ENCODE measurements around the gene KRT40.

Gene KRT40

GRCh38 chr17:40996829-40997228 is 12.7 kb upstream of the KRT40 start:
- no peak for DNase-seq (ENCODE audit: low read depth in 2 of 2)

- DNase-seq (ENCODE audit: low read depth in 2 of 2) = no peak
These were observed 11.0 kb upstream of the KRT40 start for GRCh38 chr17:40995116-40995515.

GRCh38 chr17:40993839-40994238 is 9.7 kb upstream of the KRT40 start, which contains the start of gene KRTAP3-3:
Gene KRTAP3-3 (minus strand): TSS chr17:40994164. CDS start chr17:40994097, 67 bp downstream.
- DNase-seq (ENCODE audit: low read depth in 2 of 2) = no peak

- DNase-seq (ENCODE audit: low read depth in 2 of 2) = no peak
These were observed 9.0 kb upstream of the KRT40 start for GRCh38 chr17:40993084-40993483.

GRCh38 chr17:40992666-40993065 is 8.5 kb upstream of the KRT40 start:
- DNase-seq (ENCODE audit: low read depth in 2 of 2) = no peak

GRCh38 chr17:40986920-40987319 is 2.8 kb upstream of the KRT40 start:
- DNase-seq (ENCODE audit: low read depth in 2 of 2) = no peak

- DNase-seq (ENCODE audit: low read depth in 2 of 2) = no peak
These were observed 3.0 kb downstream of the KRT40 start for GRCh38 chr17:40981115-40981514.

- no peak for DNase-seq (ENCODE audit: low read depth in 2 of 2)
These were observed 3.5 kb downstream of the KRT40 start for GRCh38 chr17:40980596-40980995.

GRCh38 chr17:40980117-40980516 is 4.0 kb downstream of the KRT40 start:
- no peak for DNase-seq (ENCODE audit: low read depth in 2 of 2)

GRCh38 chr17:40978575-40979151 is 5.5 kb downstream of the KRT40 start:
- DNase-seq (ENCODE audit: low read depth in 2 of 2) = no peak

- DNase-seq (ENCODE audit: low read depth in 2 of 2) = no peak
These were observed 8.6 kb downstream of the KRT40 start for GRCh38 chr17:40975516-40975915.

GRCh38 chr17:40974366-40974765 is 9.8 kb downstream of the KRT40 start:
- no peak for DNase-seq (ENCODE audit: low read depth in 2 of 2)

GRCh38 chr17:40967582-40967981 is 16.5 kb downstream of the KRT40 start:
- DNase-seq (ENCODE audit: low read depth in 2 of 2) = no peak

GRCh38 chr17:40966848-40967247 is 17.3 kb downstream of the KRT40 start, which contains the start of gene KRT39:
Gene KRT39 (minus strand): TSS chr17:40966948. CDS start chr17:40966856, 92 bp downstream.
- DNase-seq (ENCODE audit: low read depth in 2 of 2) = no peak

- DNase-seq (ENCODE audit: low read depth in 2 of 2) = no peak
These were observed 20.3 kb downstream of the KRT40 start for GRCh38 chr17:40963838-40964237.

GRCh38 chr17:40962059-40962561 is 22.0 kb downstream of the KRT40 start:
- no peak for DNase-seq (ENCODE audit: low read depth in 2 of 2)

- no peak for DNase-seq (ENCODE audit: low read depth in 2 of 2)
These were observed 22.5 kb downstream of the KRT40 start for GRCh38 chr17:40961591-40961990.

GRCh38 chr17:40960144-40960543 is 24.0 kb downstream of the KRT40 start:
- DNase-seq (ENCODE audit: low read depth in 2 of 2) = no peak

- no peak for DNase-seq (ENCODE audit: low read depth in 2 of 2)
These were observed 25.8 kb downstream of the KRT40 start for GRCh38 chr17:40958086-40958953.

GRCh38 chr17:40956401-40957254 is 27.5 kb downstream of the KRT40 start:
- no peak for DNase-seq (ENCODE audit: low read depth in 2 of 2)

- DNase-seq (ENCODE audit: low read depth in 2 of 2) = peak; percentile 4 to 21
These were observed 30.2 kb downstream of the KRT40 start for GRCh38 chr17:40953881-40954280.

- no peak for DNase-seq (ENCODE audit: low read depth in 2 of 2)
These were observed 31.5 kb downstream of the KRT40 start for GRCh38 chr17:40952661-40953060.

Measured in stimulated activated CD4-positive, alpha-beta T cell treated with anti-CD3 and anti-CD28 coated beads, Interleukin-4, amount 100 ng/mL, for 48 hours (primary cell).